Small intestine (tissue), 7 donors: Measurements from ENCODE around the gene ANG. TPM values are rescaled to one million over a fixed set of nuclear protein-coding genes. Genes with fewer than 3 reads are reported as not detected.
"Not testable (repeated sequence)": the region's sequence is repeated elsewhere in the genome, so short reads cannot be mapped to it uniquely, and the experiment has no call there.

Experiments used
- DNase-seq, 2 donors: peaks; one replicate each; pipeline versions ENCODE4 v3.0.0 to v3.0.0-alpha.2; 2013
- FAIRE-seq: peaks from 2 replicates; lab custom pipeline; 2012; peaks lifted over from hg19 to GRCh38; lab: Jason Lieb, UNC
- H3K27ac ChIP-seq, 3 donors: one replicate each; pipeline ENCODE4 v1.5.1; 2013; ENCODE audit warnings: low read length in 2 of 3, mild to moderate bottlenecking in 2 of 3, control low read depth in 1 of 3, inconsistent platforms in 1 of 3, low read depth in 1 of 3, moderate library complexity in 1 of 3
- H3K27me3 ChIP-seq, 3 donors: one replicate each; pipeline ENCODE4 v1.6.1; 2013; ENCODE audit warnings: low read length in 3 of 3, inconsistent platforms in 1 of 3; ENCODE audit not compliant: control insufficient read depth in 3 of 3, insufficient read depth in 3 of 3
- H3K36me3 ChIP-seq, 3 donors: one replicate each; pipeline ENCODE4 v1.6.1; 2013; ENCODE audit warnings: low read length in 3 of 3, inconsistent platforms in 1 of 3, low read depth in 1 of 3, mild to moderate bottlenecking in 1 of 3, moderate library complexity in 1 of 3; ENCODE audit not compliant: control insufficient read depth in 3 of 3, insufficient read depth in 2 of 3
- H3K4me1 ChIP-seq, 3 donors: one replicate each; pipeline ENCODE4 v1.6.1; 2013; ENCODE audit warnings: low read length in 2 of 3, inconsistent platforms in 1 of 3, low read depth in 1 of 3, mild to moderate bottlenecking in 1 of 3, moderate library complexity in 1 of 3; ENCODE audit not compliant: control insufficient read depth in 3 of 3, insufficient read depth in 2 of 3
- H3K4me3 ChIP-seq, 3 donors: one replicate each; pipeline ENCODE4 v1.5.1; 2013; ENCODE audit warnings: low read length in 3 of 3, control low read depth in 1 of 3, inconsistent platforms in 1 of 3, low read depth in 1 of 3, mild to moderate bottlenecking in 1 of 3, moderate library complexity in 1 of 3
- H3K9me3 ChIP-seq, 2 donors: one replicate each; pipeline ENCODE4 v1.6.1; 2013; ENCODE audit warnings: low read depth in 1 of 2, low read length in 1 of 2; ENCODE audit not compliant: control insufficient read depth in 2 of 2, insufficient read depth in 1 of 2
- WGBS, 3 donors: extraction: QIAGEN DNeasy Blood & Tissue Kit; methylation state at CpG; one replicate each; pipeline ENCODE4 v1.1.7; 2013; 5-methylcytosine and 5-hydroxymethylcytosine counted together
- polyA plus RNA-seq, 4 donors: library from polyadenylated mRNA; stranded (reverse) in 3 of 4; unstranded in 1 of 4; fragments of 200-250 nt in 3 of 4; fragments of 120-200 nt in 1 of 4; gene quantifications; one replicate each; pipeline versions ENCODE4 v1.2.1 to v1.2.3, GENCODE V29; 2013
- donor health status: healthy with polysubstance abuse.
- donor health status: control.
- donor health status: control.
- donor health status: Bipolar disorder and iron deficiency.
- donor health status: healthy.

The ANG gene
- polyA plus RNA-seq, 4 donors = 13.4 to 63.1 (median 20.8) TPM

DNA sequence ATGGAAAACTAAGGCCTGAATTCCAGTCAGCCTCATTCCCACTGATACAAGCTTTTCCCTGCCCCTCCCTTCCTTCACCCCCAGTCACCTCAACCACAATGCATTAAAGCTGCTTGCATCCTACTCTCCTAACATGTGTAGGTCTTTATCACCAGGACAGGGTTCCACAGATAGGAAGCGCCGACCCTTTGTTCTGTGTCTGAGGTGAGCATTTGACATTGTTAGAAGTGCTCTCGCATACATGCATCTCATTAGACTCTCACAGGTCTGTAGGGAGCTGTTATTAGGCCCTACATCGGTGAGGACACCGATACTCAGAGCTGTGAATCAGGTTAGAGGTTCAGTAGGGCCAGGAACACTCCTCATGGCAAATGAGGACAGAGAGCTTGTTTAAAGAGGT is 43.9 kb downstream of the ANG start:
- no peaks in the 10 kb centered on the region for H3K9me3 ChIP-seq
- FAIRE-seq (no peak), DNase-seq (no peak)

DNA sequence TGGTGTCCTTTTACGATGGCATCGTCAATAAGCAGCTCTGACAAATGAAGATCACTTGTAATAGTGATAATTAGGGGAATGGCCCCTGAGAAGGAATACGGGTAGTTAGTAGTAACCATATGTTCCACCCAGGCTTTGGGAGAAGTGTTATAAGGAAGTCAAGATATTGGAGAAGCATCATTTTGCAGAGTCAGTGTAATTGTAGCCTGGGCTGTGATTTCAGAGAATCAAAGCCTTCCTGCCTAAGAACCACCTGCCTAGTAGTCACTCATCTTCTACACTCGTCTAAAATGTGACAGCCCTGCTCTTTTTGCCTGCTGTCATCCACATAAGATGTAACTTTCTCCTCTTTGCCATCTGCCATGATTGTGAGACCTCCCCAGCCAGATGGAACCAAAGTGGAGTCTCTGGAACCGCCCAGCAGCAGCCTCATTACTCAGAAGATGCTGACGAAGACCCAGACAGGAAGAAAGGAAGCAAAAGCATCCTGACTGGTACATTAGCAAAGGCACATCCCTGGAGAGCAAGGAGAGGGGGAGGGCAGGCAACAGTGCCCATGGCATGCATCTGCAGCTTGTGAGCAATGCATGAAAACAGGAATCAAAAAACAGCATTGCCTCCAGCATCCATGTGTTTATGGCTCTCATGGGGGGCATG is 44.5 kb downstream of the ANG start:
- H3K27ac ChIP-seq = no peak overlapping the region
- DNase-seq (no peak), FAIRE-seq (no peak)
- WGBS, 3 donors = 68 to 77% (median 72%) methylated on average over 6 of the region's 6 CpGs
- H3K36me3 ChIP-seq = no peaks in the 10 kb centered on the region
- no peak overlapping the region for H3K4me3 ChIP-seq
- no peaks in the 10 kb centered on the region for H3K4me1 ChIP-seq
- no peaks in the 10 kb centered on the region for H3K9me3 ChIP-seq
- no peaks in the 10 kb centered on the region for H3K27me3 ChIP-seq

More for the DNA sequence above, 43.9 kb downstream of the ANG start:
- 91 to 93% (median 92%) methylated on average over 5 of the region's 5 CpGs for WGBS, 3 donors
- Histone ChIP-seq H3K36me3 (no peaks in the 10 kb centered on the region), H3K27me3 (no peaks in the 10 kb centered on the region), H3K4me1 (no peaks in the 10 kb centered on the region), H3K27ac (no peak overlapping the region), H3K4me3 (no peak overlapping the region)

DNA sequence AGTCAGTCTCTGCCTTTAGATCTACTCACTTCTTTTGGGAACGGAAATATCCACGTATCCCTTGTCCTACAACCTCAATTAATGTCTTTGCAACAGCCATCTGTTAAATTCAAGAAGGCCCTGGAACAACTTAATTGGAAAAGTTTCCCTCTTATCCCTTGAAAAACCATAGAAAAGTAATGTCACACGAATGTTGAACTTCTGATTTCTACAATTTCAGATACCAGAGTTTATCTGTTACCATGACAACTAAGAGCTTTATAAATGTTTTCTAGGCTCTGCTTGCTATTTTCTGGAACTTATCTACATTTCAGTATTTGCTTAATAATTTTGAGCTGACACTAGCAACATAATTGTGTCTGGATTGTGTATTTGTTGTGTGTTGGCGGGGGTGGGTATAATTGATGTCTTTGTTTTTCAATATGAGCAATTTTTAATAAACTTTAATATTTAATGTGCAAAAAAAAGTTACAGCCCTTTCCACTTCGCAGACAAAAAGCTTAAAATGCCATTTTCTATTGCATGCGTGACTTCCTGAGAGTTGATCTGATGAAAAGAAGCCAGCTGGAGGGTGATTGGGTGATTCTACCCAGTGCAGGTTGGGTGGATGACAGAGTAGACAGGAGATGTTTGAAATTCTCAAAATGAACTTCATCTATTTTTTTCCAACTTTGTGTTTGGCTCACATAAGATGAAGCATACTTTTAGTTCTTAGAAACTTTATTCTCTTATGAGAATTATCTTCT is 45.3 kb downstream of the ANG start:
- H3K4me1 ChIP-seq = no peaks in the 10 kb centered on the region
- no peaks in the 10 kb centered on the region for H3K9me3 ChIP-seq
- FAIRE-seq (no peak), DNase-seq (no peak)
- H3K4me3 ChIP-seq = no peak overlapping the region
- no peaks in the 10 kb centered on the region for H3K36me3 ChIP-seq
- 58 to 73% (median 69%) methylated on average over 6 of the region's 6 CpGs for WGBS, 3 donors
- H3K27me3 ChIP-seq = no peaks in the 10 kb centered on the region
- H3K27ac ChIP-seq = no peak overlapping the region

DNA sequence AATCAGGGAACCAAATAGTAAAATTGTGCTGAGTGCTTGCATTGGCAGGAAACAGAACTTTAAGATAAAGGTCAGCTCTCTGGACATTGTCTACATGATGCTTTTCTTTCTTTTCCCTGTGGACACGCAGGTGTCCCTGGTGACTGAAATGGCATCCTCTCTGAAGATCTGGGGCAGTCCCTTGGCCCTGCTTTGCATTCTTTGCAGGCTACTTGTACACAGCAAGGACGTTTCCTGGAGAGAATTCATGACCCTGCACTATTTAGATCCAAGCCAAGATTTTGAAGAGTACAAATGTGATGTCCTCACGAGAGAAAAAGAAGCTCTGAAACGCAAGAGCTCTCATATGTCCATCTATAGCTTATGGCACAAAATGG is 45.9 kb downstream of the ANG start:
- no peak for DNase-seq
- H3K36me3 ChIP-seq = no peaks in the 10 kb centered on the region
- no peaks in the 10 kb centered on the region for H3K4me1 ChIP-seq
- H3K9me3 ChIP-seq = no peaks in the 10 kb centered on the region
- H3K27me3 ChIP-seq = no peaks in the 10 kb centered on the region
- H3K4me3 ChIP-seq = no peak overlapping the region
- WGBS, 3 donors = 46 to 64% (median 54%) methylated on average over 4 of the region's 4 CpGs
- FAIRE-seq = no peak
- H3K27ac ChIP-seq = no peak overlapping the region

DNA sequence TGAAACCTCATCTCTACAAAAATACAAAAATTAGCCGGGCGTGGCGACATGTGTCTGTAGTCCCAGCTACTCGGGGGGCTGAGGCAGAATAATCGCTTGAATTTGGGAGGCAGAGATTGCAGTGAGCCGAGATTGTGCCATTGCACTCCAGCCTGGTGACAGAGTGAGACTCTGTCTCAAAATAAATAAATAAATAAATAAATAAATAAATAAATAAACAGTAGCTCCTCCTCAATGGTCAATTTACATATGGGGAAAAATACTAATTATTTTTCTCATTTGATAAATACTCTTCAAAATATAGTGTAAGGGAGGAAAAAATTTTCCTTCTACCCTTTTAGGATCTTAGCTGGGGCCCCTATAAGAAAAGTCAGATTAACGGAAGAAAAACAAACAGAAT is 49.7 kb downstream of the ANG start:
- WGBS, 3 donors = 92 to 97% (median 95%) methylated on average over 7 of the region's 7 CpGs
- not testable (repeated sequence) for H3K27ac ChIP-seq

DNA sequence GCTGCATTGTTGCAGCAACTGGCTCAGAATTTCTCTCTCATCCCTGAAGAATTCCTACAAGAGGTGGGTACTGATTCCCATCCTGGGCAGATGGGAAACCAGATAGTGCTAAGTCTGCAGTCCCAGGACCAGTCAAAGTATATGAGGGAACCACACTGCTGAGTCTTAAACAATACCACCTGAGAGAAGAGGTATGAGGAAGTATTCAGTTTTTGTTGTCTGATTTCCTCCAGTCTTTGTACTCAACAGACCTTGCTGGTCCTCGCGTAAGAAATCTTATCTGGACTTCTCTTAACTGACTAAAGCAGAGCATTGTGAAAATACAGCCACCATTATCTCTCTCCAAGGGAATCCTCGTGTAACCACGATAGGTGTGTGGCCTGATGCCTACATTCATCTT is 53.6 kb downstream of the ANG start:
- DNase-seq = peak in 1 of 2 donors; percentile 10
- Histone ChIP-seq H3K4me1 (no peaks in the 10 kb centered on the region), H3K4me3 (no peak overlapping the region), H3K27ac (no peak overlapping the region), H3K9me3 (no peaks in the 10 kb centered on the region), H3K27me3 (no peaks in the 10 kb centered on the region), H3K36me3 (no peaks in the 10 kb centered on the region)
- 11 to 59% (median 43%) methylated on average over 4 of the region's 4 CpGs for WGBS, 3 donors
- no peak for FAIRE-seq

More for the DNA sequence above, 49.7 kb downstream of the ANG start:
- H3K4me3 ChIP-seq, H3K9me3 ChIP-seq, H3K27me3 ChIP-seq, DNase-seq, FAIRE-seq, H3K4me1 ChIP-seq, H3K36me3 ChIP-seq: not testable (repeated sequence)

DNA sequence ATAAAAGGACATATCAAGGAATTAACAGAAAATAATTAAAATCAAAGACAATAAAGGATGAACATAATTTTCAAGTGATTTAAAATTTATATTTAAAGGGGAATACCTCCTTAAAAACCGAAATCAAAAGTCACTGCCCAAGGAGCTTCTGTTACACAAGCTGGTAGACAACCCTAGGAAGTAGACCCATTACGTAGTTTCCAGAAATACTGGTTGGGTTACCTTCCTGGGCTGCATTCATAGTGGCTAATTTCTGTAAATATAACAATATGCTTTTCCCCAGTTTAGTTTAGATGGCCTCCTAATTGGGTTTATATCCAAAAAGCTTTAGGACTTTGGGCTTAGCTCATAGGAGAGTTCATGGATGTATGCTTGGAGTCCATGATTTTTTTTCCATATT is 55.0 kb downstream of the ANG start:
- Histone ChIP-seq H3K4me3 (no peak overlapping the region), H3K9me3 (no peaks in the 10 kb centered on the region), H3K27ac (no peak overlapping the region), H3K4me1 (no peaks in the 10 kb centered on the region), H3K27me3 (no peaks in the 10 kb centered on the region), H3K36me3 (no peaks in the 10 kb centered on the region)
- no peak for DNase-seq
- no peak for FAIRE-seq
- WGBS, 3 donors = 79 to 84% (median 83%) methylated on average over 2 of the region's 2 CpGs
